A549 (cell line): ENCODE measurements around the gene CACNA1H. TPM values are rescaled to one million over a fixed set of nuclear protein-coding genes. Genes with fewer than 3 reads are reported as not detected.
A peak's percentile ranks its signal among the peaks of the same experiment; 100 is the strongest.

ENCODE experiments used
- ATAC-seq, 2 experiments: fragments of 200-7000 bp in 1 of 2; fragments of >200 bp in 1 of 2; cut with Nextera tagmentation in 1 of 2; cut with Tn5 transposase in 1 of 2; 3 replicates each; pipeline versions ENCODE4 v1.8.0 to v1.9.1; 2018 to 2020; ENCODE audit warnings: mild to moderate bottlenecking in 1 of 2, moderate library complexity in 1 of 2
- CTCF ChIA-PET: fragments of 300-600 bp; sonication (Branson Sonifier 250); formaldehyde crosslinking; extraction: SDS; loops from one replicate; lab custom pipeline; 2021; ENCODE audit warnings: antibody characterized with exemption, inconsistent platforms; lab: Yijun Ruan, JAX
- POLR2A ChIA-PET: fragments of 350-600 bp; formaldehyde crosslinking; extraction: SDS; loops from one replicate; lab custom pipeline; 2021; ENCODE audit warnings: antibody characterized with exemption, inconsistent platforms; lab: Yijun Ruan, JAX
- DNase-seq, 2 experiments: peaks; one replicate each; pipeline versions ENCODE4 v3.0.0 to v3.0.0-alpha.2; 2011 to 2016; ENCODE audit warnings: low read depth in 1 of 2, low spot score in 1 of 2
- FAIRE-seq: peaks from 2 replicates; lab custom pipeline; 2011; peaks lifted over from hg19 to GRCh38; lab: Jason Lieb, UNC
- H3K27ac ChIP-seq, 2 experiments: fragments of >200 bp; sonication (Bioruptor Twin); formaldehyde crosslinking; 3 replicates each; pipeline ENCODE4 v1.5.1; 2016 to 2017
- H3K4me1 ChIP-seq: fragments of >200 bp; sonication (Bioruptor Twin); formaldehyde crosslinking; 3 replicates; pipeline ENCODE4 v1.6.1; 2016
- H3K4me2 ChIP-seq: fragments of >200 bp; sonication (Bioruptor Twin); formaldehyde crosslinking; 3 replicates; pipeline ENCODE4 v1.6.1; 2016
- H3K4me3 ChIP-seq: fragments of >200 bp; sonication (Bioruptor Twin); formaldehyde crosslinking; 3 replicates; pipeline ENCODE4 v1.5.1; 2016
- H3K9me3 ChIP-seq: fragments of >200 bp; sonication (Bioruptor Twin); formaldehyde crosslinking; 3 replicates; pipeline ENCODE4 v1.6.1; 2016
- ESRRA ChIP-seq: fragments of 150-350 bp; IDR thresholded peaks from 2 replicates; pipeline ENCODE4 v1.6.1; 2014; ENCODE audit warnings: mild to moderate bottlenecking, low read length, borderline replicate concordance
- FOSB ChIP-seq: fragments of 250-450 bp; sonication (Bioruptor Pico); IDR thresholded peaks from 2 replicates; pipeline ENCODE4 v1.5.0; 2020; ENCODE audit warnings: mild to moderate bottlenecking, moderate library complexity
- HDAC2 ChIP-seq: fragments of 200-600 bp; sonication (generic); IDR thresholded peaks from 2 replicates; pipeline ENCODE4 v1.6.1; 2016
- HEYL ChIP-seq: fragments of 250-450 bp; sonication (Bioruptor Pico); IDR thresholded peaks from 2 replicates; pipeline ENCODE4 v1.8.0; 2021; ENCODE audit warnings: mild to moderate bottlenecking, moderate library complexity
- HOXA7 ChIP-seq: fragments of 250-450 bp; sonication (Bioruptor Pico); IDR thresholded peaks from 2 replicates; pipeline ENCODE4 v1.5.0; 2020; ENCODE audit warnings: mild to moderate bottlenecking, moderate library complexity
- JUN ChIP-seq, 2 experiments: fragments of >200 bp; sonication (Bioruptor Twin); formaldehyde crosslinking; IDR thresholded peaks; 2 replicates in 1 of 2; 3 replicates in 1 of 2; pipeline ENCODE4 v1.6.1; 2016 to 2017
- KDM1A ChIP-seq: fragments of 200-600 bp; sonication (generic); IDR thresholded peaks from 2 replicates; pipeline ENCODE4 v1.6.1; 2016; ENCODE audit warnings: low read depth, mild to moderate bottlenecking
- KDM5A ChIP-seq: fragments of 200-600 bp; sonication (generic); IDR thresholded peaks from 2 replicates; pipeline ENCODE4 v1.6.1; 2016; ENCODE audit warnings: antibody characterized with exemption, mild to moderate bottlenecking
- MAZ ChIP-seq: fragments of 150-350 bp; IDR thresholded peaks from 2 replicates; pipeline ENCODE4 v1.6.1; 2014; ENCODE audit warnings: antibody characterized with exemption, low read depth, low read length, borderline replicate concordance
- PHF8 ChIP-seq: fragments of 200-600 bp; sonication (generic); IDR thresholded peaks from 2 replicates; pipeline ENCODE4 v1.6.1; 2016; ENCODE audit warnings: low read depth, mild to moderate bottlenecking, antibody characterized with exemption, moderate library complexity, borderline replicate concordance
- POLR2A ChIP-seq: IDR thresholded peaks from 2 replicates; pipeline ENCODE4 v1.6.1; 2012; ENCODE audit warnings: mild to moderate bottlenecking, low read length
- POLR2AphosphoS2 ChIP-seq: conservative IDR thresholded peaks from 2 replicates; pipeline ENCODE4 v1.6.1; 2012; ENCODE audit warnings: low read length, improper control_type of control experiment, inconsistent platforms
- RAD21 ChIP-seq, 2 experiments: fragments of >200 bp in 1 of 2; sonication (Bioruptor Twin) in 1 of 2; formaldehyde crosslinking in 1 of 2; IDR thresholded peaks in 1 of 2; conservative IDR thresholded peaks in 1 of 2; 2 replicates in 1 of 2; 3 replicates in 1 of 2; pipeline ENCODE4 v1.6.1; 2012 to 2018; ENCODE audit warnings: inconsistent platforms in 1 of 2
- RCOR1 ChIP-seq: fragments of 150-350 bp; IDR thresholded peaks from 2 replicates; pipeline ENCODE4 v1.6.1; 2014; ENCODE audit warnings: antibody characterized with exemption, low read length, low read depth
- RFX5 ChIP-seq: fragments of 450-650 bp; IDR thresholded peaks from 2 replicates; pipeline ENCODE4 v1.7.1; 2014; ENCODE audit warnings: antibody characterized with exemption, mild to moderate bottlenecking, moderate library complexity
- RNF2 ChIP-seq: fragments of 200-600 bp; sonication (generic); IDR thresholded peaks from 2 replicates; pipeline ENCODE4 v1.6.1; 2016; ENCODE audit warnings: low read depth, mild to moderate bottlenecking, antibody characterized with exemption, moderate library complexity, borderline replicate concordance
- SMC3 ChIP-seq: fragments of >200 bp; sonication (Bioruptor Twin); formaldehyde crosslinking; IDR thresholded peaks from 3 replicates; pipeline ENCODE4 v1.6.1; 2018; ENCODE audit warnings: inconsistent platforms
- ZFP36 ChIP-seq: fragments of 450-650 bp; IDR thresholded peaks from 2 replicates; pipeline ENCODE4 v1.6.1; 2014; ENCODE audit warnings: borderline replicate concordance; ENCODE audit not compliant: partially characterized antibody
- WGBS: methylation state at CpG from one replicate; pipeline ENCODE4 v1.1.6; 2017; ENCODE audit errors: missing lambda C conversion rate; 5-methylcytosine and 5-hydroxymethylcytosine counted together
- polyA plus RNA-seq, 4 experiments: library from polyadenylated mRNA; depleted of rRNA in 3 of 4; stranded (reverse); fragments of >200 nt; fragmentation: RNase III in 1 of 4; extraction: RNeasy Plus Mini Kit Qiagen cat#74134 plus additional on column Dnase treatment in 1 of 4; gene quantifications; 2 replicates in 3 of 4; 3 replicates in 1 of 4; pipeline ENCODE4 v1.2.3, GENCODE V29; 2011 to 2017
- TF ChIP-seq, protein P1 (sequence below): IDR thresholded peaks from 2 replicates; pipeline ENCODE4 v1.6.1; 2012; ENCODE audit warnings: low read depth, borderline replicate concordance
- TF ChIP-seq, protein P2 (sequence below): fragments of >200 bp; sonication (Bioruptor Twin); formaldehyde crosslinking; IDR thresholded peaks from 2 replicates; pipeline ENCODE4 v1.6.1; 2016
- TF ChIP-seq, protein P3 (sequence below): fragments of 200-600 bp; sonication (generic); IDR thresholded peaks from 2 replicates; pipeline ENCODE4 v1.6.1; 2016; ENCODE audit warnings: antibody characterized with exemption, mild to moderate bottlenecking, moderate library complexity
- TF ChIP-seq, protein P4 (sequence below): IDR thresholded peaks from 2 replicates; pipeline ENCODE4 v1.6.1; 2012

Gene CACNA1H
- polyA plus RNA-seq, 2 of the 4 experiments (the other 2 are of a cell fraction): 7.2 to 15.8 TPM

DNA sequence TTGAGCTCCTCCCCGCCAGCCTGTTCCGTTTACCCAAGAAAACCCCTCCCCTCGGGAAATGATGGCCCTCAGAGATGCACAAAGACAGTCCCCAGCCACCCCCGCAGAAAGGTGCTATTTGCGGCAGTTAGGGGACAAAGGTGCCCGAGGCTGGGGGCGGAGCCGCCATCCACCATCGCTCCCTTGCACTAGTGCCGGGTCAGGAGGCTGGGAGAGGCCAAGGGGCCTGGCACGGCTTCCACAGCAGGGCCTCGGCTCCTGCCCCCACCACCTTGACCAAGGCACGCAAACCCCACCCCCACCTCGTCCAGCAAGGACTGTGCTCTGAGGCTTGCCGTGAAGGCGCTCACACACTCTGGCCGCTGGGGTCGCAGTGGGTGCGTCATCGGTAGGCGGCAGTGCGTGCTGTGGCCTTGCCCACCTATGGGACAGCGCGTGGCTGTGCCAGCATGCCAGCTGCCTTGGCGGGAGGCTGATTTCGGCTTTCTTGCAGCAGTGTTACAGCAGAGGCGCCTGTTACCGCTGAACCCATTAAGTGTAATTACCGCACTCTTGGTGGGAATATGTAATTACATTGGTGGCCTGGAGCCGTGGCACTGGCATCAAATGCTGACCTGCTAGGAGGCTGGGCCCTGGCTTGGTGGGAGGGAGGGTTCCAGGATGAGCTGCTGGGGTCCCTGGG is 40.4 kb downstream of the CACNA1H start:
- no peak overlapping the region for H3K4me3 ChIP-seq
- ChIA-PET POLR2A (no interaction called here), CTCF (interaction anchor here (0.6 to 5.8 kb wide), 30 partner anchors 10 to 392 kb away, joined by 3 to 53 read pairs (median 5); no protein-coding TSS in a partner anchor)
- WGBS: 77% methylated on average over 11 of the region's 30 CpGs
- peak in 1 of 2 experiments; percentile 9; a peak in 3 of 6 replicates for ATAC-seq
- peaks cover 27% of the 10 kb centered on the region for H3K4me1 ChIP-seq
- TF ChIP-seq, protein P1, sequence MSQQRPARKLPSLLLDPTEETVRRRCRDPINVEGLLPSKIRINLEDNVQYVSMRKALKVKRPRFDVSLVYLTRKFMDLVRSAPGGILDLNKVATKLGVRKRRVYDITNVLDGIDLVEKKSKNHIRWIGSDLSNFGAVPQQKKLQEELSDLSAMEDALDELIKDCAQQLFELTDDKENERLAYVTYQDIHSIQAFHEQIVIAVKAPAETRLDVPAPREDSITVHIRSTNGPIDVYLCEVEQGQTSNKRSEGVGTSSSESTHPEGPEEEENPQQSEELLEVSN: no peak
- TF ChIP-seq POLR2A (no peak), SMC3 (no peak), HEYL (CRISPR knock-in tag) (no peak), KDM5A (no peak), RCOR1 (no peak), FOSB (CRISPR knock-in tag) (no peak)
- no peak overlapping the region for H3K4me2 ChIP-seq
- FAIRE-seq: no peak
- H3K27ac ChIP-seq: no peak overlapping the region
- DNase-seq: no peak
- no peaks in the 10 kb centered on the region for H3K9me3 ChIP-seq

DNA sequence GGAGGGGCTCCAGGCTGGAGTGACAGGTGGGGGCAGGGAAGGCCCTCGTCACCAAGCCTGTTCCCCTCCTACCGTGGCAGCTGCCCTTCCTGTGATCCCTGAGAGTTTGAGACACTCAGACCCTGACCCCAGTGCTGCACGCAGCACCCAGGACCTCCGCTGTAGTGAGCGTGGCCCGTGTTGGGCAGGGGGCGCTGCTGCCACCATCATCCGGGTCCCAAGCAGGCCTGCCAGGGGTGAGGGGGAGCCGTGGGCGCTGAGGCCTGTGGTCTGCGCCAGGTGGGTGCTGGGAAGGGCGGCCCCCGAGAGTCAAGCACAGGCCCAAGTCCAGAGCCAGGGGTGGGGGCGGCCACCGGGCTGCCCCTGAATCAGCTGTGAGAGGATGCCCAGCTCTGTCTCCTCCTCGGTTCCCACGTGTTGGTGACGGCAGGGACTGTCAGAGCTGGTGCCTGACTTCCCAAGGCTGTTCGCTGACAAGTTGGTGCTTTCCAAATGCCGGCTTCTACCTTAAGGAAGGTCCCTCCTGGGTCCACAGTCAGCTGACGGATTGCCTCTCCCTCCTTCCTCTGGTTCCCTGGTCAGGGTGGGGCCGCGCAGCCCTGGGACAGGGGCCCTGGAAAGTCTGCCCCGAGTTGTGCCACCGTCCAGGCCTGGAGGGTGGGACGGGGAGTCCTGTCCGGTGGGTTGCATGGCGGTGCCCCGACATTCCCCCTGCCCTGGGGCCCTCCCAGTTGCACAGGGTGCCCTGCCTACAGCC is 41.1 kb downstream of the CACNA1H start:
- H3K4me2 ChIP-seq: 0 out of 3 replicates have a peak overlapping the region, but pooled peaks have one; percentile 30
- H3K9me3 ChIP-seq: no peaks in the 10 kb centered on the region
- no peak overlapping the region for H3K4me3 ChIP-seq
- H3K4me1 ChIP-seq: peaks cover 27% of the 10 kb centered on the region
- DNase-seq (no peak), FAIRE-seq (no peak), ATAC-seq (peak; percentile 3 to 33; a peak in 3 of 6 replicates)
- ChIA-PET POLR2A (no interaction called here), CTCF (interaction anchor here (0.6 to 5.8 kb wide), 36 partner anchors 9 to 433 kb away, joined by 3 to 53 read pairs (median 4); partner anchors contain the start of gene MSLN)
- H3K27ac ChIP-seq: peak overlapping the region in 1 of 2 experiments; percentile 57; a peak in 3 of 6 replicates
- TF ChIP-seq RFX5 (no peak), HOXA7 (CRISPR knock-in tag) (no peak), PHF8 (no peak), KDM1A (no peak), RCOR1 (no peak), ZFP36 (no peak), MAZ (no peak), RAD21 (conservative IDR thresholded peaks at IDR 0.05 in 1 of 2, IDR thresholded peaks at IDR 0.05 in 1 of 2) (no peak), JUN (IDR thresholded peaks at IDR 0.05) (no peak), HDAC2 (no peak), POLR2AphosphoS2 (no peak), ESRRA (no peak), RNF2 (no peak)
- TF ChIP-seq, protein P2, sequence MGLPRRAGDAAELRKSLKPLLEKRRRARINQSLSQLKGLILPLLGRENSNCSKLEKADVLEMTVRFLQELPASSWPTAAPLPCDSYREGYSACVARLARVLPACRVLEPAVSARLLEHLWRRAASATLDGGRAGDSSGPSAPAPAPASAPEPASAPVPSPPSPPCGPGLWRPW: no peak
- TF ChIP-seq, protein P3, sequence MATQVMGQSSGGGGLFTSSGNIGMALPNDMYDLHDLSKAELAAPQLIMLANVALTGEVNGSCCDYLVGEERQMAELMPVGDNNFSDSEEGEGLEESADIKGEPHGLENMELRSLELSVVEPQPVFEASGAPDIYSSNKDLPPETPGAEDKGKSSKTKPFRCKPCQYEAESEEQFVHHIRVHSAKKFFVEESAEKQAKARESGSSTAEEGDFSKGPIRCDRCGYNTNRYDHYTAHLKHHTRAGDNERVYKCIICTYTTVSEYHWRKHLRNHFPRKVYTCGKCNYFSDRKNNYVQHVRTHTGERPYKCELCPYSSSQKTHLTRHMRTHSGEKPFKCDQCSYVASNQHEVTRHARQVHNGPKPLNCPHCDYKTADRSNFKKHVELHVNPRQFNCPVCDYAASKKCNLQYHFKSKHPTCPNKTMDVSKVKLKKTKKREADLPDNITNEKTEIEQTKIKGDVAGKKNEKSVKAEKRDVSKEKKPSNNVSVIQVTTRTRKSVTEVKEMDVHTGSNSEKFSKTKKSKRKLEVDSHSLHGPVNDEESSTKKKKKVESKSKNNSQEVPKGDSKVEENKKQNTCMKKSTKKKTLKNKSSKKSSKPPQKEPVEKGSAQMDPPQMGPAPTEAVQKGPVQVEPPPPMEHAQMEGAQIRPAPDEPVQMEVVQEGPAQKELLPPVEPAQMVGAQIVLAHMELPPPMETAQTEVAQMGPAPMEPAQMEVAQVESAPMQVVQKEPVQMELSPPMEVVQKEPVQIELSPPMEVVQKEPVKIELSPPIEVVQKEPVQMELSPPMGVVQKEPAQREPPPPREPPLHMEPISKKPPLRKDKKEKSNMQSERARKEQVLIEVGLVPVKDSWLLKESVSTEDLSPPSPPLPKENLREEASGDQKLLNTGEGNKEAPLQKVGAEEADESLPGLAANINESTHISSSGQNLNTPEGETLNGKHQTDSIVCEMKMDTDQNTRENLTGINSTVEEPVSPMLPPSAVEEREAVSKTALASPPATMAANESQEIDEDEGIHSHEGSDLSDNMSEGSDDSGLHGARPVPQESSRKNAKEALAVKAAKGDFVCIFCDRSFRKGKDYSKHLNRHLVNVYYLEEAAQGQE: no peak
- TF ChIP-seq, protein P4, sequence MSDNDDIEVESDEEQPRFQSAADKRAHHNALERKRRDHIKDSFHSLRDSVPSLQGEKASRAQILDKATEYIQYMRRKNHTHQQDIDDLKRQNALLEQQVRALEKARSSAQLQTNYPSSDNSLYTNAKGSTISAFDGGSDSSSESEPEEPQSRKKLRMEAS: no peak
- 70% methylated on average over 20 of the region's 29 CpGs for WGBS
